Glutamatergic neuron (in vitro differentiated cells): ENCODE results near the gene MX2. TPM values are rescaled to one million over a fixed set of nuclear protein-coding genes. Genes with fewer than 3 reads are reported as not detected.

ENCODE experiments used
- DNase-seq: peaks from one replicate; pipeline ENCODE4 v3.0.0; 2022
- H3K27ac Mint-ChIP-seq: one replicate; pipeline ENCODE4 v1.8.0; 2020; ENCODE audit warnings: mild to moderate bottlenecking, mixed read lengths, inconsistent platforms; ENCODE audit not compliant: unreplicated experiment
- H3K27me3 Mint-ChIP-seq: one replicate; pipeline ENCODE4 v1.8.0; 2020; ENCODE audit warnings: mild to moderate bottlenecking, moderate library complexity, mixed read lengths, inconsistent platforms; ENCODE audit not compliant: unreplicated experiment
- H3K36me3 Mint-ChIP-seq: one replicate; pipeline ENCODE4 v1.8.0; 2020; ENCODE audit warnings: mild to moderate bottlenecking, mixed read lengths, inconsistent platforms; ENCODE audit not compliant: unreplicated experiment
- H3K4me1 Mint-ChIP-seq: one replicate; pipeline ENCODE4 v1.8.0; 2020; ENCODE audit warnings: mild to moderate bottlenecking, low read depth, mixed read lengths, inconsistent platforms; ENCODE audit not compliant: unreplicated experiment
- H3K4me3 Mint-ChIP-seq: one replicate; pipeline ENCODE4 v1.8.0; 2020; ENCODE audit warnings: mild to moderate bottlenecking, mixed read lengths, inconsistent platforms; ENCODE audit not compliant: unreplicated experiment
- H3K9me3 Mint-ChIP-seq: one replicate; pipeline ENCODE4 v1.8.0; 2020; ENCODE audit warnings: mild to moderate bottlenecking, moderate library complexity, mixed read lengths, inconsistent platforms; ENCODE audit not compliant: unreplicated experiment
- total RNA-seq: library from RNA; stranded (reverse); fragmentation: NEBNext Ultra II Directional; extraction: Animal tissue kit (Norgen Biotek cat#: 25700); gene quantifications from one replicate; pipeline ENCODE4 v1.2.1, GENCODE V29; 2021; ENCODE audit not compliant: unreplicated experiment
- TF ChIP-seq, protein P1 (sequence below): fragments of 200-600 bp; sonication (generic); IDR thresholded peaks from one replicate; pipeline ENCODE4 v1.5.0; 2021; ENCODE audit not compliant: partially characterized antibody, unreplicated experiment

The MX2 gene
- total RNA-seq, 1 donor from 2014 or later = not detected

DNA sequence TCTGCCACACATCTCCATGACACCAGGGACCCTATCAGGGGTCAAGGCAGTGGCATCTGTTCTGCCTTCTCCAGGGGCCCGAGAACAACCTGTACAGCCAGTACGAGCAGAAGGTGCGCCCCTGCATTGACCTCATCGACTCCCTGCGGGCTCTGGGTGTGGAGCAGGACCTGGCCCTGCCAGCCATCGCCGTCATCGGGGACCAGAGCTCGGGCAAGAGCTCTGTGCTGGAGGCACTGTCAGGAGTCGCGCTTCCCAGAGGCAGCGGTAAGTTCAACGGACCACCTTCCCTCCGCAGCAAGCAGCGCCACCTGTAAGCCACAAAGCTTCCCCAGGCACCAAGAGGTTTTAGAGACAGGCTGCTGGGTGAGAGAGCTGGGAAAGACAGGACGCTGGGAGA lies 15.9 kb downstream of the MX2 start:
- H3K36me3 Mint-ChIP-seq = peaks cover 2% of the 10 kb centered on the region
- H3K27me3 Mint-ChIP-seq = no peaks in the 10 kb centered on the region
- H3K27ac Mint-ChIP-seq = no peak overlapping the region
- H3K9me3 Mint-ChIP-seq = peaks cover 9% of the 10 kb centered on the region
- H3K4me1 Mint-ChIP-seq = peaks cover 1% of the 10 kb centered on the region
- no peak for DNase-seq
- H3K4me3 Mint-ChIP-seq = no peak overlapping the region
- TF ChIP-seq, protein P1, sequence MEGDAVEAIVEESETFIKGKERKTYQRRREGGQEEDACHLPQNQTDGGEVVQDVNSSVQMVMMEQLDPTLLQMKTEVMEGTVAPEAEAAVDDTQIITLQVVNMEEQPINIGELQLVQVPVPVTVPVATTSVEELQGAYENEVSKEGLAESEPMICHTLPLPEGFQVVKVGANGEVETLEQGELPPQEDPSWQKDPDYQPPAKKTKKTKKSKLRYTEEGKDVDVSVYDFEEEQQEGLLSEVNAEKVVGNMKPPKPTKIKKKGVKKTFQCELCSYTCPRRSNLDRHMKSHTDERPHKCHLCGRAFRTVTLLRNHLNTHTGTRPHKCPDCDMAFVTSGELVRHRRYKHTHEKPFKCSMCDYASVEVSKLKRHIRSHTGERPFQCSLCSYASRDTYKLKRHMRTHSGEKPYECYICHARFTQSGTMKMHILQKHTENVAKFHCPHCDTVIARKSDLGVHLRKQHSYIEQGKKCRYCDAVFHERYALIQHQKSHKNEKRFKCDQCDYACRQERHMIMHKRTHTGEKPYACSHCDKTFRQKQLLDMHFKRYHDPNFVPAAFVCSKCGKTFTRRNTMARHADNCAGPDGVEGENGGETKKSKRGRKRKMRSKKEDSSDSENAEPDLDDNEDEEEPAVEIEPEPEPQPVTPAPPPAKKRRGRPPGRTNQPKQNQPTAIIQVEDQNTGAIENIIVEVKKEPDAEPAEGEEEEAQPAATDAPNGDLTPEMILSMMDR = no peak

DNA sequence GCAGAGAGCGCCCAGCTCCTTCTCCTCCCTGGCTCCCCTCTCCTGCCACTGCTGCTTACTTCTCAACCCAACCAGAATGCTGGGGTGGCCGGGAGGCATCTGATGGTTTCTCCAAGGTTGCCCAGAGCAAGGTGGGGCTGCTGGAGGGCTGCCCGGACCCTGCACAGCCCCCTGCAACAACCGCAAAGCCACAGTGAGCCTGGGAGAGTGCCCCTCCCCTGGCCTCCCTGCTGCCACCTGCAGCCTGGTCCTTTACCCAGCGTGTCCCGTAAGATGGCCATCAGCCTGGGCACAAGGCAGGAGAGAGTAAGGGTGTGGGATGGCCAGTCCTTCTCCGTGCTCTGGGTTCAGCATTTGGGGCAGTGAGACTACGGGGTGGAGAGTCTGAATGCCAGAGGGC lies 17.0 kb downstream of the MX2 start:
- Mint-ChIP-seq H3K4me1 (peaks cover 1% of the 10 kb centered on the region), H3K4me3 (no peak overlapping the region), H3K36me3 (peaks cover 3% of the 10 kb centered on the region), H3K9me3 (peaks cover 9% of the 10 kb centered on the region), H3K27me3 (peaks cover 2% of the 10 kb centered on the region), H3K27ac (no peak overlapping the region)
- TF ChIP-seq, protein P1 = no peak
- DNase-seq = no peak

DNA sequence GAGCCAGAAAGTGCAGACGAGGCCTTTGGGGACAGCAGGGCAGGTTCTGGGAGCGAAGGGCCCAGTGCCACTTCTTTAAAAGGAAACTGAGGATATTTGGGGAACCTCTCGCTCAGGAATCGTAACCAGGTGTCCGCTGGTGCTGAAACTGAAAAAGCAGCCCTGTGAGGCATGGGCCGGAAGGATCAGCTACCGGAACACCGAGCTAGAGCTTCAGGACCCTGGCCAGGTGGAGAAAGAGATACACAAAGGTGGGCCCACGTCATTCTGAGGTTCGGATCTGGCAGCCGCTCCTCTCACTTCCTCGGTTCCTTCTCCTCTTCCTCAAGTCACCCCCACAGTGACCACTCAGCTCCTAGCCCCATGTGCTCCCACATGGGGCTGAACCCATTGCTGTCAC lies 18.1 kb downstream of the MX2 start:
- Mint-ChIP-seq H3K4me3 (no peak overlapping the region), H3K9me3 (peaks cover 7% of the 10 kb centered on the region), H3K4me1 (peaks cover 1% of the 10 kb centered on the region), H3K27me3 (peaks cover 2% of the 10 kb centered on the region), H3K36me3 (peaks cover 3% of the 10 kb centered on the region), H3K27ac (no peak overlapping the region)
- DNase-seq = no peak
- TF ChIP-seq, protein P1 = no peak

DNA sequence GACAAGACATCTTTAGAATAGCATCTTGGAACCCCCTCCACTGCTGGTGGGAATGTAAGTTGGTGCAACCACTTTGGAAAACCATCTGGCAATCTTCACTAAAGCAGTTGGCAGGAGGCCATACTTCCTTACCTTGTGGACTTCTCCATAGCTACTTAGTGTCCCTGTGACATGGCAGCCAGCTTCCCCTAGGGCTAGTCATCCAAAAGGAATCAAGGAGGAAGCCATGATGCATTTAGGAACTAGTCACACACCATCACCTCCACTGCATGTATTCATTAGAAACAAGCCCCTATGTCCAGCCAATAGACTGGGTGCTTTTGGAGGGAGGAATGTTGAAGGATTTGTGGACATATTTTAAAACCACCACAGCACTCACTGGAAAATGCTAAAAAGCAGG lies 19.9 kb downstream of the MX2 start:
- peaks cover 1% of the 10 kb centered on the region for H3K4me1 Mint-ChIP-seq
- no peak overlapping the region for H3K4me3 Mint-ChIP-seq
- H3K36me3 Mint-ChIP-seq = peaks cover 3% of the 10 kb centered on the region
- peaks cover 2% of the 10 kb centered on the region for H3K27me3 Mint-ChIP-seq
- TF ChIP-seq, protein P1 = no peak
- no peak overlapping the region for H3K27ac Mint-ChIP-seq
- DNase-seq = no peak
- H3K9me3 Mint-ChIP-seq = peaks cover 6% of the 10 kb centered on the region

DNA sequence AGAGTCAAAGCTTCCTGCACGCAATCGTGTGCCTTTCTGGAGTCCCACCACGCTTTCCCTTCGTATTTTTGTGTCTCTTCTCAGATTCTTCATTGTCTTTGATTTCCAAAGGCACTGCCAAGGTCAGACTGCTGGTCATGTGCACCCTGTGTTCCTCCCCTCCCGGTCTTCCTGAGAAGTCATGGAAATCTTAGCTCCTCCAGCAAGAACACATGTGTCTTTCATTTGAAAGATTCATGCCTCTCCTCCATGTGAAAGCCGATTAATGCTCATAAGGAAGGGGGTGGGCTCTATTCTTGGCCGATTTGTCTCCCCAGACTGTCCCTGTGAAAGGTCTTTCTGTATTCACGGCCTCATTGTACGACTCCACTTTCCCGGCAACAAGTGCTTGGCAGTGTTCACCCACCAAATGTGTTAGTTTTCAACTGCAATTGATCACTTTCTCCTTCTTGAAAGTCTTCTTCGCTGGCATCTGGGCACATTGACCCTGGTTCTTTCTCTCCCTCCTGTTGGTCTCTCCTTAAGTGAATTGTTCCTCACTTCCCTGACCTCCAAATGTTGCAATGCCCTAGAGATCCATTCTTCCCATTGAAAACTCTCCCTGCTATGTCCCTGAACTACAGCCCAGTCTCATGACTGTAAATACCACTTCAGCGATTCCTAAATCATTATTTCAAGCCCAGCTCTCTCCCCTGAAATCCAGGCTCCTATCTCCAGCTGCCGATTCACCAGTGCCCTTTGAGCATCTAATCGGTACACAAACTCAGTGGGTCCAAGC lies 25.4 kb downstream of the MX2 start:
- no peaks in the 10 kb centered on the region for H3K4me1 Mint-ChIP-seq
- TF ChIP-seq, protein P1 = no peak
- no peak overlapping the region for H3K4me3 Mint-ChIP-seq
- no peak for DNase-seq
- H3K36me3 Mint-ChIP-seq = peaks cover 3% of the 10 kb centered on the region
- peaks cover 7% of the 10 kb centered on the region for H3K9me3 Mint-ChIP-seq
- peaks cover 2% of the 10 kb centered on the region for H3K27me3 Mint-ChIP-seq
- H3K27ac Mint-ChIP-seq = no peak overlapping the region
